Measurements from ENCODE around the gene RALGPS1.

RALGPS1 gene

GRCh38 chr9:126916909-126917308 lies 2.3 kb downstream of the RALGPS1 start:
- in situ Hi-C loops (cut with MboI; ENCODE audit: low sequenced_read_pairs, unreplicated experiment) = no loop called here
- TF ChIP-seq, protein P1, sequence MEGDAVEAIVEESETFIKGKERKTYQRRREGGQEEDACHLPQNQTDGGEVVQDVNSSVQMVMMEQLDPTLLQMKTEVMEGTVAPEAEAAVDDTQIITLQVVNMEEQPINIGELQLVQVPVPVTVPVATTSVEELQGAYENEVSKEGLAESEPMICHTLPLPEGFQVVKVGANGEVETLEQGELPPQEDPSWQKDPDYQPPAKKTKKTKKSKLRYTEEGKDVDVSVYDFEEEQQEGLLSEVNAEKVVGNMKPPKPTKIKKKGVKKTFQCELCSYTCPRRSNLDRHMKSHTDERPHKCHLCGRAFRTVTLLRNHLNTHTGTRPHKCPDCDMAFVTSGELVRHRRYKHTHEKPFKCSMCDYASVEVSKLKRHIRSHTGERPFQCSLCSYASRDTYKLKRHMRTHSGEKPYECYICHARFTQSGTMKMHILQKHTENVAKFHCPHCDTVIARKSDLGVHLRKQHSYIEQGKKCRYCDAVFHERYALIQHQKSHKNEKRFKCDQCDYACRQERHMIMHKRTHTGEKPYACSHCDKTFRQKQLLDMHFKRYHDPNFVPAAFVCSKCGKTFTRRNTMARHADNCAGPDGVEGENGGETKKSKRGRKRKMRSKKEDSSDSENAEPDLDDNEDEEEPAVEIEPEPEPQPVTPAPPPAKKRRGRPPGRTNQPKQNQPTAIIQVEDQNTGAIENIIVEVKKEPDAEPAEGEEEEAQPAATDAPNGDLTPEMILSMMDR (IDR thresholded peaks at IDR 0.05; ENCODE audit: borderline replicate concordance, control extremely low read depth, extremely low read depth, insufficient read depth, missing control alignments) = no peak
- no peak for DNase-seq (ENCODE audit: low spot score)

DNA sequence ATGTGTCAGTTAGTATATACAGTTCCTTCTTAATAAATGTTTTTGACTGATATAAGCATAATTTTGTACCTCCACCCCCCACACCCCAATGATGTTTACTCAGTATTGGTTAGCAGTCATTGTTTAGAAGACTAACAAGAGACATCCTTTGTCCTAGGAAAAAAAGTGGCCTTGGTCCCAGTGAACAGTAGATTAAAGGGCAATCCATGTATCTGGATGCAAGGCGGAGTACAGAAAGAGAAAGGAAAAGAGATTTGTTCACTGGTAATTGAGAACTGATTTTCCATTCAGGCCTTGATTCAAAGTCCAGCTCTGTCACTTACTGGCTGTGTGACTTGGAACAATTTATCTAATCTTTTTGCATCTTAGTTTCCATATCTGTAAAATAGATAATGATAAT lies 4.6 kb downstream of the RALGPS1 start:
- in situ Hi-C loops (cut with MboI; ENCODE audit: low sequenced_read_pairs, unreplicated experiment) = no loop called here
- no peak for DNase-seq (ENCODE audit: low spot score)
- TF ChIP-seq, protein P1 (IDR thresholded peaks at IDR 0.05; ENCODE audit: borderline replicate concordance, control extremely low read depth, extremely low read depth, insufficient read depth, missing control alignments) = no peak

- no peak for DNase-seq (ENCODE audit: low spot score)
- in situ Hi-C loops (cut with MboI; ENCODE audit: low sequenced_read_pairs, unreplicated experiment) = loop anchor here (25.0 kb wide), 1 partner anchor 486 kb away; the partner anchor contains the start of gene ZNF79
- TF ChIP-seq, protein P1 (IDR thresholded peaks at IDR 0.05; ENCODE audit: borderline replicate concordance, control extremely low read depth, extremely low read depth, insufficient read depth, missing control alignments) = no peak
Measured at GRCh38 chr9:126925876-126926275, 11.3 kb downstream of the RALGPS1 start.

GRCh38 chr9:126926364-126926763 lies 11.8 kb downstream of the RALGPS1 start:
- DNase-seq (ENCODE audit: low spot score) = no peak
- in situ Hi-C loops (cut with MboI; ENCODE audit: low sequenced_read_pairs, unreplicated experiment) = loop anchor here (25.0 kb wide), 1 partner anchor 486 kb away; the partner anchor contains the start of gene ZNF79
- TF ChIP-seq, protein P1 (IDR thresholded peaks at IDR 0.05; ENCODE audit: borderline replicate concordance, control extremely low read depth, extremely low read depth, insufficient read depth, missing control alignments) = no peak

DNA sequence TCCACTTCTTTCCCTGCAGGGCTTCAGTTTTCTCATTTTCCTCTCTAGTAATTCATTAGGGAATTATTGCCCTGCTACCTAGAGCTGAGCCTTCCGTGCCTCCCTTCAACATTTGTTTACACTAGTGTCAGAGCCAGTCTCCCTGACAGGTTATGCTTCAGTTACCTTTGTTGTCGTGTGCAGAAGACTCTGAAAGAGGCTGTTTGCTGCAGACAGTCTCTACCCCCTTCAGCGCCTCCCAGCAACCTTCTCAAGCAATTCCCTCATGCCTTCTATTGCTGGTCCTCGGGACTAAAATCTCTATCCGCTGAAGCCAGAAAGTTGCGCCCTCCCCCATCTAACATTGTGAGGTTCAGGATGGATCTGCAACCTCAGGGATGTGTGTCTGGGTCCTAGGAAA lies 12.8 kb downstream of the RALGPS1 start:
- TF ChIP-seq, protein P1 (IDR thresholded peaks at IDR 0.05; ENCODE audit: borderline replicate concordance, control extremely low read depth, extremely low read depth, insufficient read depth, missing control alignments) = no peak
- DNase-seq (ENCODE audit: low spot score) = no peak
- in situ Hi-C loops (cut with MboI; ENCODE audit: low sequenced_read_pairs, unreplicated experiment) = loop anchor here (25.0 kb wide), 1 partner anchor 485 kb away; the partner anchor contains the start of gene ZNF79

DNA sequence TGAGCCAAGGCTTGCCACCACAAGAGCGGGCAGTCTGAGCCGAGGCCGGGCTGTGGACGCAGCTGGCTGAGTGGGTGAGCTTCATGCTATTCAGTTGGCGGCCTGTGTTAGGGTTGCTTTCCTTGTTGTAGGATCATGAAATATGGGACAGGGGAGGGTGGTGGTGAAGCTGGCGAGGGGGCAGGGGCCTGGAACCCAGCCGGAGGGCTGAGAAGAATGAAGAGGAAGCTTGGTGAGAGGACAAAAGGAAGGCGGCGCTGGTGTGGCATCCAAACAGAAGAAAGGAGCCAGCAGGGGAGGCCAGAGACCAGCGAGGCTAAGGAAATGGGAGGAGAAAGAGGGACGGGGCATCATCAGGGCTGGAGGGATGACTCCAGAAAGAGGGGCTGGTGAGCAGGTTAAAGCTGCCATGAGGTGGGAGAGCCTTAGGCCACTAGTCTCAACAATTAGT lies 18.3 kb downstream of the RALGPS1 start:
- in situ Hi-C loops (cut with MboI; ENCODE audit: low sequenced_read_pairs, unreplicated experiment) = loop anchor here (25.0 kb wide), 1 partner anchor 479 kb away; the partner anchor contains the start of gene ZNF79
- DNase-seq (ENCODE audit: low spot score) = no peak
- TF ChIP-seq, protein P1 (IDR thresholded peaks at IDR 0.05; ENCODE audit: borderline replicate concordance, control extremely low read depth, extremely low read depth, insufficient read depth, missing control alignments) = no peak
